Heart right ventricle (tissue), 16 donors: ENCODE measurements around the gene RBM38. TPM values are rescaled to one million over a fixed set of nuclear protein-coding genes. Genes with fewer than 3 reads are reported as not detected.
A peak's percentile ranks its signal among the peaks of the same experiment; 100 is the strongest.

Experiments used
- ATAC-seq, 8 donors: fragments of 200-7000 bp; cut with Tn5 transposase; one replicate each; pipeline ENCODE4 v1.9.1; 2020; ENCODE audit warnings: mild to moderate bottlenecking in 8 of 8, moderate library complexity in 8 of 8, moderate number of reproducible peaks in 1 of 8
- DNase-seq, 2 donors: peaks; one replicate each; pipeline ENCODE4 v3.0.0-alpha.2; 2020
- H3K27ac ChIP-seq, 10 donors: fragments of 200-600 bp; sonication (generic) in 2 of 10; one replicate each; pipeline versions ENCODE4 v1.5.0 to v1.8.0; 2020 to 2022; ENCODE audit warnings: mild to moderate bottlenecking in 3 of 10
- H3K27me3 ChIP-seq, 7 donors: fragments of 200-600 bp; one replicate each; pipeline ENCODE4 v1.8.0; 2021 to 2022; ENCODE audit warnings: mild to moderate bottlenecking in 2 of 7
- H3K36me3 ChIP-seq, 9 donors: fragments of 200-600 bp; sonication (generic) in 1 of 9; one replicate each; pipeline versions ENCODE4 v1.5.0 to v1.8.0; 2020 to 2022; ENCODE audit warnings: mild to moderate bottlenecking in 2 of 9
- H3K4me1 ChIP-seq, 9 donors: fragments of 200-600 bp; sonication (generic) in 1 of 9; one replicate each; pipeline versions ENCODE4 v1.5.0 to v1.8.0; 2020 to 2022; ENCODE audit warnings: mild to moderate bottlenecking in 4 of 9
- H3K4me3 ChIP-seq, 10 donors: fragments of 200-600 bp; sonication (generic) in 2 of 10; one replicate each; pipeline versions ENCODE4 v1.5.0 to v1.8.0; 2020 to 2022; ENCODE audit warnings: mild to moderate bottlenecking in 7 of 10, moderate library complexity in 2 of 10
- H3K9me3 ChIP-seq, 11 donors: fragments of 200-600 bp in 10 of 11; sonication (generic) in 2 of 11; one replicate each; pipeline versions ENCODE4 v1.5.0 to v1.8.0; 2013 to 2022; ENCODE audit warnings: mild to moderate bottlenecking in 2 of 11, control low read depth in 1 of 11, moderate library complexity in 1 of 11
- CTCF ChIP-seq, 9 donors: fragments of 200-600 bp; sonication (generic) in 2 of 9; IDR thresholded peaks; one replicate each; pipeline versions ENCODE4 v1.5.0 to v1.8.0; 2021 to 2022; ENCODE audit warnings: antibody characterized with exemption in 9 of 9, mild to moderate bottlenecking in 5 of 9, moderate library complexity in 1 of 9
- WGBS, 2 donors: extraction: QIAGEN DNeasy Blood & Tissue Kit; methylation state at CpG; one replicate each; pipeline ENCODE4 v1.1.7; 2013; ENCODE audit warnings: inconsistent platforms in 1 of 2; 5-methylcytosine and 5-hydroxymethylcytosine counted together
- intact Hi-C, 10 donors: fragments of 100-400 bp; cut with DNase I; formaldehyde crosslinking; loops; one replicate each; pipeline versions ENCODE4 v1.11.1 to v1.14.2; 2022
- polyA plus RNA-seq, 2 donors: library from polyadenylated mRNA; stranded (reverse); fragments of 200-250 nt; gene quantifications; one replicate each; pipeline ENCODE4 v1.2.3, GENCODE V29; 2013
- total RNA-seq, 10 donors: library from RNA; stranded (reverse); fragmentation: NEBNext Ultra II Directional in 3 of 10; extraction: Animal tissue kit (Norgen Biotek cat#: 25700) in 3 of 10; gene quantifications; one replicate each; pipeline versions ENCODE4 v1.2.1 to v1.2.4, GENCODE V29; 2021 to 2023
- donor health status: Arrhythmogenic right ventricular cardiomyopathy.
- donor health status: ischemic (EF 13 %, LVEDD 7.1; RV severe dilation, severe dysfunction).
- donor health status: healthy with polysubstance abuse.
- donor health status: DM: no; HTN: yes; CAD: no.
- donor health status: DM: no; HTN: no; CAD: no.
- donor health status: ischemic (EF 25% LVEDD 6.9; RV normal size, moderate dysfunction).
- donor health status: ischemic (EF 25% LVEDD 5.7; RV mildly dilated, moderate dysfunction).
- donor health status: healthy.
- donor health status: DM: yes; HTN: yes; CAD: no.
- donor health status: Ischemic cardiomyopathy.
- donor health status: ischemic (EF 35%, LVEDD 5.7; RV mildly dilated, moderate dysfunction).
- donor health status: nonischemic (EF 11% LVEDD 7.7; RV severe dilation, severe dysfunction).
- donor health status: DM: yes; HTN: yes; CAD: no.
- donor health status: PGD.
- donor health status: ischemic (EF 29% LVEDD 5.4; RV normal size, mild dysfunction).
- donor health status: nonischemic (EF 23%, LVEDD 6.1; RV moderate dilation, normal function).

Gene RBM38
- total and polyA plus RNA-seq, 12 donors: 35.5 to 119 (median 50.2) TPM

- H3K9me3 ChIP-seq: peaks cover 0 to 7% (median 0%) of the 10 kb centered on the region in 11 donors
- no peak overlapping the region for H3K4me3 ChIP-seq
- 86 to 87% methylated on average over 7 of the region's 7 CpGs for WGBS, 2 donors
- ATAC-seq (no peak), DNase-seq (no peak)
- H3K4me1 ChIP-seq: peaks cover 3 to 35% (median 25%) of the 10 kb centered on the region in 9 donors
- TF ChIP-seq CTCF (IDR thresholded peaks at IDR 0.05): no peak
- peaks cover 0 to 5% (median 0%) of the 10 kb centered on the region in 7 donors for H3K27me3 ChIP-seq
- H3K27ac ChIP-seq: peak overlapping the region in 4 of 10 donors; percentile 5 to 71 (median 40)
- no peaks in the 10 kb centered on the region for H3K36me3 ChIP-seq
- intact Hi-C loops: no loop called here
Observed at GRCh38 chr20:57451431-57451794, 60.2 kb downstream of the RBM38 start.

GRCh38 chr20:57451795-57452661 lies 60.8 kb downstream of the RBM38 start:
- Histone ChIP-seq H3K4me1 (peaks cover 3 to 35% (median 25%) of the 10 kb centered on the region in 9 donors), H3K36me3 (no peaks in the 10 kb centered on the region), H3K4me3 (no peak overlapping the region), H3K9me3 (peaks cover 0 to under 1% (median 0%) of the 10 kb centered on the region in 11 donors), H3K27ac (peak overlapping the region in 8 of 10 donors; percentile 5 to 71 (median 37)), H3K27me3 (peaks cover 0 to 5% (median 0%) of the 10 kb centered on the region in 7 donors)
- ATAC-seq (peak; percentile 40 to 81 (median 68)), DNase-seq (peak in 1 of 2 donors; percentile 50)
- TF ChIP-seq CTCF (IDR thresholded peaks at IDR 0.05): no peak
- 72 to 73% methylated on average over 21 of the region's 21 CpGs for WGBS, 2 donors
- intact Hi-C loops: no loop called here

- TF ChIP-seq CTCF (IDR thresholded peaks at IDR 0.05): no peak
- Histone ChIP-seq H3K4me3 (no peak overlapping the region), H3K4me1 (peaks cover 3 to 43% (median 30%) of the 10 kb centered on the region in 9 donors), H3K36me3 (no peaks in the 10 kb centered on the region), H3K27ac (no peak overlapping the region), H3K9me3 (peaks cover 0 to 5% (median 0%) of the 10 kb centered on the region in 11 donors), H3K27me3 (peaks cover 0 to 5% (median 0%) of the 10 kb centered on the region in 7 donors)
- no peak for DNase-seq
- intact Hi-C loops: no loop called here
- no peak for ATAC-seq
- 87 to 93% methylated on average over 3 of the region's 3 CpGs for WGBS, 2 donors
Observed at GRCh38 chr20:57455386-57455785, 64.2 kb downstream of the RBM38 start.

- Histone ChIP-seq H3K27me3 (peaks cover 0 to 4% (median 0%) of the 10 kb centered on the region in 7 donors), H3K4me3 (no peak overlapping the region), H3K36me3 (no peaks in the 10 kb centered on the region), H3K27ac (no peak overlapping the region), H3K4me1 (peaks cover 3 to 40% (median 25%) of the 10 kb centered on the region in 9 donors), H3K9me3 (peaks cover 0 to 5% (median 0%) of the 10 kb centered on the region in 11 donors)
- ATAC-seq (no peak), DNase-seq (no peak)
- no peak for TF ChIP-seq CTCF (IDR thresholded peaks at IDR 0.05)
- intact Hi-C loops: no loop called here
- 94 to 97% methylated on average over 13 of the region's 13 CpGs for WGBS, 2 donors
Observed at GRCh38 chr20:57456116-57456515, 64.9 kb downstream of the RBM38 start.
